Panc1 (cell line): Measurements from ENCODE around the gene RAB27B. TPM values are rescaled to one million over a fixed set of nuclear protein-coding genes. Genes with fewer than 3 reads are reported as not detected.

Source experiments
- ATAC-seq: fragments of 200-7000 bp; cut with Tn5 transposase; 2 replicates; pipeline ENCODE4 v1.9.1; 2020; ENCODE audit warnings: mild to moderate bottlenecking, moderate library complexity
- BruUV-seq: library from RNA; stranded (reverse); fragments of 400-500 nt; replicated peaks from 2 replicates; lab custom pipeline; 2021; lab: Mats Ljungman, UMichigan
- CTCF ChIA-PET: fragments of 300-600 bp; sonication (Branson Sonifier 250); formaldehyde crosslinking; loops from one replicate; lab custom pipeline; 2022; ENCODE audit warnings: antibody characterized with exemption; lab: Charles Lee
- POLR2A ChIA-PET: fragments of 300-600 bp; sonication (Branson Sonifier 250); formaldehyde crosslinking; loops from one replicate; lab custom pipeline; 2022; ENCODE audit warnings: antibody characterized with exemption; lab: Charles Lee
- DNase-seq: peaks from one replicate; pipeline ENCODE4 v3.0.0-alpha.2; 2010; ENCODE audit warnings: low read depth, low spot score
- H3K27ac ChIP-seq: 2 replicates; pipeline ENCODE4 v1.5.1; 2011; ENCODE audit warnings: mild to moderate bottlenecking, low read length, inconsistent platforms
- H3K27me3 ChIP-seq: fragments of 200-500 bp; sonication (Bioruptor generic); 2 replicates; pipeline ENCODE4 v1.6.0; 2014; ENCODE audit warnings: low read length, inconsistent platforms; ENCODE audit not compliant: control insufficient read depth, insufficient read depth
- H3K36me3 ChIP-seq: fragments of 200-500 bp; sonication (Bioruptor generic); 2 replicates; pipeline ENCODE4 v1.5.1; 2014; ENCODE audit warnings: inconsistent platforms, mild to moderate bottlenecking, low read length, moderate library complexity; ENCODE audit not compliant: control insufficient read depth, insufficient read depth
- H3K4me1 ChIP-seq: 2 replicates; pipeline ENCODE4 v1.5.1; 2011; ENCODE audit warnings: inconsistent platforms, mild to moderate bottlenecking, low read length, moderate library complexity; ENCODE audit not compliant: control insufficient read depth, insufficient read depth
- H3K4me3 ChIP-seq, 2 experiments: 2 replicates each; pipeline ENCODE4 v1.5.1; 2011 to 2012; ENCODE audit warnings: low read depth in 2 of 2, low read length in 2 of 2, mild to moderate bottlenecking in 2 of 2, inconsistent platforms in 1 of 2, moderate library complexity in 1 of 2
- H3K9me3 ChIP-seq: fragments of 200-500 bp; sonication (Bioruptor generic); 2 replicates; pipeline ENCODE4 v1.5.1; 2014; ENCODE audit warnings: low read depth, mild to moderate bottlenecking, inconsistent platforms, low read length, moderate library complexity; ENCODE audit not compliant: control insufficient read depth, insufficient read depth
- CTCF ChIP-seq: fragments of 450-650 bp; IDR thresholded peaks from 2 replicates; pipeline ENCODE4 v1.5.1; 2017; ENCODE audit warnings: mild to moderate bottlenecking
- POLR2AphosphoS5 ChIP-seq: IDR thresholded peaks from 2 replicates; pipeline ENCODE4 v1.6.1; 2012; ENCODE audit warnings: mild to moderate bottlenecking, low read depth, low read length, moderate library complexity
- REST ChIP-seq, 2 experiments: IDR thresholded peaks; 2 replicates each; pipeline ENCODE4 v1.6.1; 2011 to 2012; ENCODE audit warnings: low read depth in 2 of 2, control low read depth in 1 of 2, low read length in 1 of 2, mild to moderate bottlenecking in 1 of 2, moderate library complexity in 1 of 2; ENCODE audit not compliant: insufficient read depth in 1 of 2
- SIN3A ChIP-seq: IDR thresholded peaks from 2 replicates; pipeline ENCODE4 v1.6.1; 2012; ENCODE audit warnings: low read depth, mild to moderate bottlenecking, low read length, moderate library complexity, borderline replicate concordance; ENCODE audit not compliant: insufficient read depth
- TCF7L2 ChIP-seq: IDR thresholded peaks from 2 replicates; pipeline ENCODE4 v1.6.1; 2011; ENCODE audit warnings: mild to moderate bottlenecking, low read depth, low read length, inconsistent platforms
- in situ Hi-C: cut with HindIII; loops from 2 replicates; pipeline ENCODE4 v1.10.0; 2016; ENCODE audit warnings: low sequenced_read_pairs, low pct_unique_long_range_greater_than_20kb
- intact Hi-C: fragments of 100-400 bp; cut with micrococcal nuclease; formaldehyde crosslinking; loops from one replicate; pipeline ENCODE4 v1.10.0; 2022; ENCODE audit not compliant: unreplicated experiment
- total RNA-seq: library from RNA; stranded (reverse); gene quantifications from one replicate; pipeline ENCODE4 v1.2.1, GENCODE V29; 2021; ENCODE audit not compliant: unreplicated experiment

The RAB27B gene
- total RNA-seq, 1 experiment from 2014 or later: 3.9 TPM

GRCh38 chr18:54916507-54916906, 88.2 kb downstream of the RAB27B start:
- DNase-seq (no peak), ATAC-seq (no peak)
- intact Hi-C loops: no loop called here
- POLR2A ChIA-PET: no interaction called here
- H3K9me3 ChIP-seq: no peaks in the 10 kb centered on the region
- CTCF ChIA-PET: no interaction called here
- H3K4me3 ChIP-seq: no peak overlapping the region
- H3K27me3 ChIP-seq: no peaks in the 10 kb centered on the region
- TF ChIP-seq POLR2AphosphoS5 (no peak), CTCF (no peak), SIN3A (no peak), TCF7L2 (no peak), REST (IDR thresholded peaks at IDR 0.05; ENCODE audit: insufficient read depth in 1 of 2, low read depth in 2 of 2, low read length in 1 of 2) (no peak)
- no peaks in the 10 kb centered on the region for H3K36me3 ChIP-seq
- H3K27ac ChIP-seq: no peak overlapping the region
- BruUV-seq: no TSS peak
- H3K4me1 ChIP-seq: no peaks in the 10 kb centered on the region
- in situ Hi-C loops: no loop called here

- Histone ChIP-seq H3K4me3 (no peak overlapping the region), H3K4me1 (no peaks in the 10 kb centered on the region), H3K27me3 (no peaks in the 10 kb centered on the region), H3K27ac (no peak overlapping the region), H3K9me3 (no peaks in the 10 kb centered on the region), H3K36me3 (no peaks in the 10 kb centered on the region)
- DNase-seq (no peak), ATAC-seq (no peak)
- no peak for TF ChIP-seq CTCF
- TF ChIP-seq REST (IDR thresholded peaks at IDR 0.05; ENCODE audit: insufficient read depth in 1 of 2, low read depth in 2 of 2, low read length in 1 of 2): no peak
- no peak for TF ChIP-seq TCF7L2
- TF ChIP-seq SIN3A: no peak
- no peak for TF ChIP-seq POLR2AphosphoS5
- no TSS peak for BruUV-seq
- intact Hi-C loops (no loop called here), in situ Hi-C loops (no loop called here)
- CTCF ChIA-PET: no interaction called here
- POLR2A ChIA-PET: no interaction called here
Observed at GRCh38 chr18:54918060-54918459, 89.8 kb downstream of the RAB27B start.
